A673 (cell line): Measurements from ENCODE around the gene NR1H2. TPM values are rescaled to one million over a fixed set of nuclear protein-coding genes. Genes with fewer than 3 reads are reported as not detected.

Source experiments
- BruUV-seq: library from RNA; stranded (reverse); fragments of 400-500 nt; replicated peaks from 2 replicates; lab custom pipeline; 2021; lab: Mats Ljungman, UMichigan
- CTCF ChIA-PET: fragments of 300-600 bp; sonication (Branson Sonifier 250); formaldehyde crosslinking; loops from one replicate; lab custom pipeline; 2022; ENCODE audit warnings: antibody characterized with exemption; lab: Charles Lee
- POLR2A ChIA-PET: fragments of 300-600 bp; sonication (Branson Sonifier 250); formaldehyde crosslinking; loops from one replicate; lab custom pipeline; 2022; ENCODE audit warnings: antibody characterized with exemption; ENCODE audit not compliant: low non-redundant PET; lab: Charles Lee
- DNase-seq: peaks from one replicate; pipeline ENCODE4 v3.0.0-alpha.2; 2015; ENCODE audit warnings: low spot score
- H3K27ac ChIP-seq: fragments of 200-600 bp; sonication (generic); 2 replicates; pipeline ENCODE4 v1.5.1; 2016; ENCODE audit warnings: mixed run types, low read depth, mild to moderate bottlenecking, mixed read lengths, antibody characterized with exemption, low read length; ENCODE audit not compliant: poor library complexity, severe bottlenecking
- H3K27me3 ChIP-seq: fragments of 200-600 bp; sonication (generic); replicated peaks from 2 replicates; pipeline ENCODE4 v1.6.1; 2017; ENCODE audit warnings: mixed run types, low read depth, mild to moderate bottlenecking, mixed read lengths, antibody characterized with exemption, low read length; ENCODE audit not compliant: insufficient read depth, poor library complexity
- H3K36me3 ChIP-seq: fragments of 200-600 bp; sonication (generic); 2 replicates; pipeline ENCODE4 v1.6.1; 2016; ENCODE audit warnings: mixed run types, mild to moderate bottlenecking, mixed read lengths, antibody characterized with exemption, low read length; ENCODE audit not compliant: insufficient read depth, poor library complexity, severe bottlenecking
- H3K4me1 ChIP-seq: fragments of 200-600 bp; sonication (generic); 2 replicates; pipeline ENCODE4 v1.6.1; 2017; ENCODE audit warnings: mixed run types, mild to moderate bottlenecking, mixed read lengths, antibody characterized with exemption, low read length; ENCODE audit not compliant: insufficient read depth, poor library complexity, severe bottlenecking
- H3K4me3 ChIP-seq: fragments of 200-600 bp; sonication (generic); 2 replicates; pipeline ENCODE4 v1.5.1; 2016; ENCODE audit warnings: low read depth, mixed run types, mild to moderate bottlenecking, mixed read lengths, low read length; ENCODE audit not compliant: poor library complexity, severe bottlenecking
- H3K9me3 ChIP-seq: fragments of 200-600 bp; sonication (generic); 2 replicates; pipeline ENCODE4 v1.6.1; 2016; ENCODE audit warnings: mixed run types, low read depth, mild to moderate bottlenecking, mixed read lengths, antibody characterized with exemption, low read length; ENCODE audit not compliant: poor library complexity, severe bottlenecking
- CTCF ChIP-seq: fragments of 300-800, 200-600 bp; sonication (generic); conservative IDR thresholded peaks from 2 replicates; pipeline ENCODE4 v1.5.1; 2017; ENCODE audit warnings: low read depth, mild to moderate bottlenecking, antibody characterized with exemption, low read length, moderate library complexity, mixed read lengths
- EZH2 ChIP-seq: fragments of 200-600 bp; sonication (generic); IDR thresholded peaks from 2 replicates; pipeline ENCODE4 v1.6.1; 2017; ENCODE audit warnings: borderline replicate concordance, low read depth, mild to moderate bottlenecking, mixed read lengths, antibody characterized with exemption, low read length; ENCODE audit not compliant: poor library complexity, severe bottlenecking
- intact Hi-C: fragments of 100-400 bp; cut with micrococcal nuclease; formaldehyde crosslinking; loops from one replicate; pipeline ENCODE4 v1.10.0; 2022; ENCODE audit not compliant: unreplicated experiment
- total RNA-seq: library from RNA; stranded (reverse); gene quantifications from 2 replicates; pipeline ENCODE4 v1.2.3, GENCODE V29; 2021

Gene NR1H2
- total RNA-seq, 1 experiment from 2014 or later, result 42.7 TPM

- CTCF ChIA-PET, result interaction anchor here (0.7 kb wide), 1 partner anchor 48 kb away, joined by 4 read pairs; no protein-coding TSS in a partner anchor
- Histone ChIP-seq H3K4me1 (no peaks in the 10 kb centered on the region), H3K27ac (no peak overlapping the region), H3K27me3 (no peaks in the 10 kb centered on the region), H3K4me3 (no peak overlapping the region), H3K9me3 (no peaks in the 10 kb centered on the region), H3K36me3 (peaks cover 5% of the 10 kb centered on the region)
- POLR2A ChIA-PET, result no interaction called here
- no TSS peak for BruUV-seq
- no peak for DNase-seq
- intact Hi-C loops, result loop anchor here (2.0 kb wide), 1 partner anchor 47 kb away; no protein-coding TSS in a partner anchor
- TF ChIP-seq CTCF, result no peak
- TF ChIP-seq EZH2, result no peak
Measured at GRCh38 chr19:50415661-50416033, 39.4 kb downstream of the NR1H2 start.

GRCh38 chr19:50416034-50416977, 40.0 kb downstream of the NR1H2 start:
- H3K4me1 ChIP-seq, result no peaks in the 10 kb centered on the region
- intact Hi-C loops, result no loop called here
- BruUV-seq, result no TSS peak
- no peaks in the 10 kb centered on the region for H3K27me3 ChIP-seq
- peaks cover 5% of the 10 kb centered on the region for H3K36me3 ChIP-seq
- TF ChIP-seq CTCF, result no peak
- TF ChIP-seq EZH2, result no peak
- no peaks in the 10 kb centered on the region for H3K9me3 ChIP-seq
- no peak for DNase-seq
- CTCF ChIA-PET, result interaction anchor here (0.6 kb wide), 1 partner anchor 1057 kb away, joined by 4 read pairs; no protein-coding TSS in a partner anchor
- H3K4me3 ChIP-seq, result no peak overlapping the region
- POLR2A ChIA-PET, result no interaction called here
- H3K27ac ChIP-seq, result no peak overlapping the region

DNA sequence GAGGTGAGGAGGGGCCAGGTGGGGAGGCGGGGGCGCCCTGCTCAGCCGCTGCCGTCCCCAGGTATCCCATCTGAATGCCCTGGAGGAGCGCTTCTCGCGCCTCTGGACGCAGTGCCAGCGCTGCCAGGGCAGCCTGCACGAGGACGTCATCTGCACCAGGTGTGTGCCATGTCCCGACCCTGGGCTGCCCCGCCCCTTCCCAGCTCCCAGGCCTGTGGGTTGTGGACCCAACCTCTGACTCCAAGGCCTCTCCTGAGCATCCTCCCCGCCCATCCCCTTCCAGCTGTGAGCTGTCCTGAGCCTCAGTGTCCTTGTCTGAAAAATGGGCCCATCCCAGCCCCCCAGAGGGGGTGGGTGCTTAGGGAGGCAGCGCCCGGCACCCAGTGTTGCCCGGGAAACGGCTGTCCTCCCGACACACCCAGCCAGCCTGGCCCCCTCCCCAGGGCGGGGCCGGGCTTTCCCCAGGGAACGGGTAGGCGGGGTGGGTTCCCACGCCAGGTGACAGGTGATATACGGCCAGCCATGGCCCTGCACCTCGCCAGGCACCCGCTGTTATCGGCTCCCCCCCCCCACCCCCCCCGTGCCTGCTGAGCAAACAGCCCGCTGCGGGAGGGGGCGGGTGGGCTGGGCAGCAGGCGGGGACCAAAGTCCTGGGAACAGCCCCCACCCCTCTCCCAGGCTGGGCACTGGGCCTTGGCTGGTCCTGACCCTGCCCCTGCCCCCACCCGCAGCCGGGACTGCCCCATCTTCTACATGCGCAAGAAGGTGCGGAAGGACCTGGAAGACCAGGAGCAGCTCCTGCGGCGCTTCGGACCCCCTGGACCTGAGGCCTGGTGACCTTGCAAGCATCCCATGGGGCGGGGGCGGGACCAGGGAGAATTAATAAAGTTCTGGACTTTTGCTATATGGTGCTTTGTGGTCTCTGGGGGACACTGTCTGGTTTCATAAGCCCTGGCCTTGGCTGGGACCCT, 41.1 kb downstream of the NR1H2 start:
- POLR2A ChIA-PET, result no interaction called here
- DNase-seq, result no peak

More for the DNA sequence above, 41.1 kb downstream of the NR1H2 start:
- H3K4me3 ChIP-seq, result no peak overlapping the region
- no peaks in the 10 kb centered on the region for H3K4me1 ChIP-seq
- intact Hi-C loops, result no loop called here
- H3K36me3 ChIP-seq, result peaks cover 2% of the 10 kb centered on the region
- BruUV-seq, result no TSS peak
- CTCF ChIA-PET, result interaction anchor here (0.6 kb wide), 1 partner anchor 1056 kb away, joined by 4 read pairs; no protein-coding TSS in a partner anchor
- H3K27me3 ChIP-seq, result no peaks in the 10 kb centered on the region
- TF ChIP-seq CTCF, result no peak
- H3K27ac ChIP-seq, result no peak overlapping the region
- H3K9me3 ChIP-seq, result no peaks in the 10 kb centered on the region
